Measurements from ENCODE around the gene USP32. TPM values are rescaled to one million over a fixed set of nuclear protein-coding genes. Genes with fewer than 3 reads are reported as not detected.

USP32 gene
- total and polyA plus RNA-seq, 2 donors (not counting 3 experiments of a cell fraction or from before 2014, with no cell fraction given): 15.7 to 52.9 TPM

- FAIRE-seq (no peak), DNase-seq (ENCODE audit: low read depth, low spot score) (no peak)
- no peaks in the 10 kb centered on the region for H3K4me1 ChIP-seq (ENCODE audit: control insufficient read depth, extremely low read depth, insufficient read depth, low read length)
- ChIA-PET CTCF (interaction anchor here (1.0 kb wide), 1 partner anchor 9 kb away, joined by 3 read pairs; no protein-coding TSS in a partner anchor), POLR2A (interaction anchor here (0.6 kb wide), 1 partner anchor 59 kb away, joined by 4 read pairs; the partner anchor contains the start of gene USP32)
- H4K20me1 ChIP-seq (replicated peaks; ENCODE audit: control insufficient read depth, extremely low read depth, insufficient read depth, low read length): no peaks in the 10 kb centered on the region
- no peak overlapping the region for H3K9ac ChIP-seq (replicated peaks; ENCODE audit: extremely low read depth, insufficient read depth, low read length)
- peaks cover 0 to 2% of the 10 kb centered on the region in 2 experiments for H3K36me3 ChIP-seq (ENCODE audit: control insufficient read depth in 2 of 2, extremely low read depth in 1 of 2, insufficient read depth in 2 of 2, low read length in 2 of 2)
- no peak overlapping the region for H3K4me3 ChIP-seq (replicated peaks in 1 of 3; ENCODE audit: insufficient read depth in 1 of 3, low read depth in 1 of 3, low read length in 3 of 3)
- no TSS peak for BruUV-seq (replicated peaks)
- H3K9me1 ChIP-seq (replicated peaks; ENCODE audit: control insufficient read depth, extremely low read depth, insufficient read depth, low read length): no peaks in the 10 kb centered on the region
- TF ChIP-seq POLR2AphosphoS5 (IDR thresholded peaks at IDR 0.05; ENCODE audit: insufficient read depth, low read depth, low read length) (no peak), FOS (IDR thresholded peaks at IDR 0.05; ENCODE audit: borderline replicate concordance, insufficient read depth, low read length) (no peak), CTCF (IDR thresholded peaks at IDR 0.05; ENCODE audit: extremely low read depth in 1 of 2, insufficient read depth in 1 of 2, low read depth in 1 of 2, low read length in 2 of 2) (no peak), GATA2 (IDR thresholded peaks at IDR 0.05; ENCODE audit: insufficient read depth, insufficient read length, low read depth, low read length) (no peak), MAX (IDR thresholded peaks at IDR 0.05; ENCODE audit: insufficient read depth, insufficient read length) (no peak), JUN (IDR thresholded peaks at IDR 0.05; ENCODE audit: borderline replicate concordance, insufficient read depth, insufficient read length, low read depth) (no peak), EZH2 (IDR thresholded peaks at IDR 0.05; ENCODE audit: borderline replicate concordance, low read depth, low read length, severe bottlenecking) (no peak), POLR2A (IDR thresholded peaks at IDR 0.05; ENCODE audit: low read depth, low read length) (no peak)
- dilution Hi-C loops (cut with MboI; ENCODE audit: extremely low pct_ligation_motif_present, low sequenced_read_pairs) (no loop called here), intact Hi-C loops (cut with micrococcal nuclease) (no loop called here)
- no peak overlapping the region for H3K4me2 ChIP-seq (ENCODE audit: insufficient read depth, low read length)
- H3K27ac ChIP-seq (ENCODE audit: insufficient read depth, low read depth, low read length): no peak overlapping the region
- H3K27me3 ChIP-seq (ENCODE audit: control insufficient read depth in 2 of 2, insufficient read depth in 2 of 2, low read length in 2 of 2): no peaks in the 10 kb centered on the region
- no peaks in the 10 kb centered on the region for H3K9me3 ChIP-seq (replicated peaks; ENCODE audit: control insufficient read depth, insufficient read depth, low read length)
- no peak overlapping the region for H2AFZ ChIP-seq (ENCODE audit: low read depth, low read length)
- peaks cover 18% of the 10 kb centered on the region for H3K79me2 ChIP-seq (ENCODE audit: control insufficient read depth, insufficient read depth, low read length)
These were observed 59.4 kb downstream of the USP32 start for GRCh38 chr17:60332574-60332973.

Measured in endothelial cell of umbilical vein (primary cell).